Neural crest cell (in vitro differentiated cells): ENCODE data around the gene TGFBR1. TPM values are rescaled to one million over a fixed set of nuclear protein-coding genes. Genes with fewer than 3 reads are reported as not detected.

ENCODE experiments used
- DNase-seq: peaks from one replicate; pipeline ENCODE4 v3.0.0; 2021; ENCODE audit warnings: low read depth, mixed read lengths, low spot score
- H3K27ac Mint-ChIP-seq: one replicate; pipeline ENCODE4 v1.8.0; 2021; ENCODE audit warnings: mild to moderate bottlenecking, mixed read lengths; ENCODE audit not compliant: unreplicated experiment
- H3K27me3 Mint-ChIP-seq: 2 replicates; pipeline ENCODE4 v1.8.0; 2021; ENCODE audit warnings: low read depth, mild to moderate bottlenecking, mixed read lengths
- H3K36me3 Mint-ChIP-seq: 2 replicates; pipeline ENCODE4 v1.8.0; 2021; ENCODE audit warnings: low read depth, mild to moderate bottlenecking, mixed read lengths
- H3K4me1 Mint-ChIP-seq: 2 replicates; pipeline ENCODE4 v1.8.0; 2021; ENCODE audit warnings: mixed read lengths
- H3K4me3 Mint-ChIP-seq: one replicate; pipeline ENCODE4 v1.8.0; 2021; ENCODE audit warnings: mild to moderate bottlenecking, mixed read lengths
- H3K9me3 Mint-ChIP-seq: 2 replicates; pipeline ENCODE4 v1.8.0; 2021; ENCODE audit warnings: mixed read lengths
- total RNA-seq: library from RNA; stranded (reverse); gene quantifications from 2 replicates; pipeline ENCODE4 v1.2.1, GENCODE V29; 2021
- TF ChIP-seq, protein P1 (sequence below): fragments of 200-600 bp; sonication (generic); conservative IDR thresholded peaks from 2 replicates; pipeline ENCODE4 v1.5.0; 2021; ENCODE audit warnings: antibody characterized with exemption, mild to moderate bottlenecking

TGFBR1 gene
- total RNA-seq, 1 donor from 2014 or later: 117 TPM

DNA sequence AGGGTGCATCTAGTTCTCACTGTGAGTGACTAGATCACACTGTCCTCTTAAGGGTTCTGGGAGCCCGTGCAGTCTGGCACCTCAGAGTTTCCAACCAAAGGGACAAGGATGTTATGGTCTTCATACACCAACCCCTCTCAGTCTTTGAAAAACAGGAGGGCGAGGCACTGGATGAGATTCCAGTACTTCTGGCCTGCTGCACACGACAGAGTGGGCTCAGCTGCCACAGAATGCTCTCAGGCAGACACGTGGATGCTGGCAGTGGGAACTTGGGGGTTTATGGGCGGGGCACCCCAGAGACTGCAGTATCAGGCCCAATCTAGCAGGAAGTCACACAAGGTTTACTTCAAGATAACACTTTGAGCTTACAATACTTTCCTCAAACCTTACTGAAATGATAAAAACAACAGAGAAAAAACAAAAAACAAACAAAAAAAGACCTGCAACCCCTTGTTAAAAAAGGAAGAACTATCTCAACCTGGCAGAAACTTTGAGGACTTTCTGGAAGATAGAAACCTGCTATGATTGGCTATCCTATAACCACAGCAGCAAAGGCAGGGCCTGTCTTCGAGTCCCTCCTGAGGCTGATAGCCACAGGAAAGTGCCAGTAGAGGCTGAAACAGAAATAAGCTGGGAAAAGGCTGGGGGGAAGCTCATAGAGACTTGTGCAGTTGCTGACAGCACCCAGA lies 28.3 kb upstream of the TGFBR1 start:
- no peak for DNase-seq
- peaks cover 14% of the 10 kb centered on the region for H3K27me3 Mint-ChIP-seq
- H3K9me3 Mint-ChIP-seq: no peaks in the 10 kb centered on the region
- no peak overlapping the region for H3K4me3 Mint-ChIP-seq
- no peaks in the 10 kb centered on the region for H3K36me3 Mint-ChIP-seq
- no peaks in the 10 kb centered on the region for H3K4me1 Mint-ChIP-seq
- TF ChIP-seq, protein P1, sequence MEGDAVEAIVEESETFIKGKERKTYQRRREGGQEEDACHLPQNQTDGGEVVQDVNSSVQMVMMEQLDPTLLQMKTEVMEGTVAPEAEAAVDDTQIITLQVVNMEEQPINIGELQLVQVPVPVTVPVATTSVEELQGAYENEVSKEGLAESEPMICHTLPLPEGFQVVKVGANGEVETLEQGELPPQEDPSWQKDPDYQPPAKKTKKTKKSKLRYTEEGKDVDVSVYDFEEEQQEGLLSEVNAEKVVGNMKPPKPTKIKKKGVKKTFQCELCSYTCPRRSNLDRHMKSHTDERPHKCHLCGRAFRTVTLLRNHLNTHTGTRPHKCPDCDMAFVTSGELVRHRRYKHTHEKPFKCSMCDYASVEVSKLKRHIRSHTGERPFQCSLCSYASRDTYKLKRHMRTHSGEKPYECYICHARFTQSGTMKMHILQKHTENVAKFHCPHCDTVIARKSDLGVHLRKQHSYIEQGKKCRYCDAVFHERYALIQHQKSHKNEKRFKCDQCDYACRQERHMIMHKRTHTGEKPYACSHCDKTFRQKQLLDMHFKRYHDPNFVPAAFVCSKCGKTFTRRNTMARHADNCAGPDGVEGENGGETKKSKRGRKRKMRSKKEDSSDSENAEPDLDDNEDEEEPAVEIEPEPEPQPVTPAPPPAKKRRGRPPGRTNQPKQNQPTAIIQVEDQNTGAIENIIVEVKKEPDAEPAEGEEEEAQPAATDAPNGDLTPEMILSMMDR: no peak
- H3K27ac Mint-ChIP-seq: no peak overlapping the region

GRCh38 chr9:99078717-99079116 lies 26.2 kb upstream of the TGFBR1 start:
- peaks cover 21% of the 10 kb centered on the region for H3K27me3 Mint-ChIP-seq
- no peaks in the 10 kb centered on the region for H3K36me3 Mint-ChIP-seq
- H3K9me3 Mint-ChIP-seq: no peaks in the 10 kb centered on the region
- no peak overlapping the region for H3K4me3 Mint-ChIP-seq
- DNase-seq: no peak
- TF ChIP-seq, protein P1: no peak
- no peaks in the 10 kb centered on the region for H3K4me1 Mint-ChIP-seq
- no peak overlapping the region for H3K27ac Mint-ChIP-seq

DNA sequence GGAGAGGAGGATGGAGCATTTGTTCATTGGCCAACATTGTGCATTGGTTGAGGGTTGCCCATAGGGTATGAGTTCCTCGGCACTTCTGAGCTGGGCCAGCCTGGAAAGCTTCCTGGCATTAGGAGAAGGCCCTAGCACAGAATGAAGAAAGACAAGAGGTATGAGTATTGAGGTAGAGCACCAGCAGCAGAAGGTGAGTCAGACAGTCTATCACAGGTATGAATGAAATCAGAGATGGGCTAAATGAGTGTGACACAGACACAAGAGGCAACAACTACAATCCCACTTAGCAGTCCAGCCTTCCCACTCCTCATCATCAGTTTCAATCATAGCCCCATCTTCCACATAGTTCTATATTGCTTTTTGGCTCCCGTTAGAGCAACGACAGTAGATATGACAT lies 25.4 kb upstream of the TGFBR1 start:
- Mint-ChIP-seq H3K4me3 (no peak overlapping the region), H3K36me3 (no peaks in the 10 kb centered on the region), H3K27ac (no peak overlapping the region), H3K9me3 (no peaks in the 10 kb centered on the region), H3K4me1 (no peaks in the 10 kb centered on the region), H3K27me3 (peaks cover 21% of the 10 kb centered on the region)
- TF ChIP-seq, protein P1: no peak
- no peak for DNase-seq

- H3K4me3 Mint-ChIP-seq: no peak overlapping the region
- no peak overlapping the region for H3K27ac Mint-ChIP-seq
- no peak for DNase-seq
- TF ChIP-seq, protein P1: no peak
- no peaks in the 10 kb centered on the region for H3K36me3 Mint-ChIP-seq
- H3K27me3 Mint-ChIP-seq: peaks cover 20% of the 10 kb centered on the region
- H3K4me1 Mint-ChIP-seq: no peaks in the 10 kb centered on the region
- H3K9me3 Mint-ChIP-seq: no peaks in the 10 kb centered on the region
Observed at GRCh38 chr9:99083051-99083450, 21.9 kb upstream of the TGFBR1 start.

DNA sequence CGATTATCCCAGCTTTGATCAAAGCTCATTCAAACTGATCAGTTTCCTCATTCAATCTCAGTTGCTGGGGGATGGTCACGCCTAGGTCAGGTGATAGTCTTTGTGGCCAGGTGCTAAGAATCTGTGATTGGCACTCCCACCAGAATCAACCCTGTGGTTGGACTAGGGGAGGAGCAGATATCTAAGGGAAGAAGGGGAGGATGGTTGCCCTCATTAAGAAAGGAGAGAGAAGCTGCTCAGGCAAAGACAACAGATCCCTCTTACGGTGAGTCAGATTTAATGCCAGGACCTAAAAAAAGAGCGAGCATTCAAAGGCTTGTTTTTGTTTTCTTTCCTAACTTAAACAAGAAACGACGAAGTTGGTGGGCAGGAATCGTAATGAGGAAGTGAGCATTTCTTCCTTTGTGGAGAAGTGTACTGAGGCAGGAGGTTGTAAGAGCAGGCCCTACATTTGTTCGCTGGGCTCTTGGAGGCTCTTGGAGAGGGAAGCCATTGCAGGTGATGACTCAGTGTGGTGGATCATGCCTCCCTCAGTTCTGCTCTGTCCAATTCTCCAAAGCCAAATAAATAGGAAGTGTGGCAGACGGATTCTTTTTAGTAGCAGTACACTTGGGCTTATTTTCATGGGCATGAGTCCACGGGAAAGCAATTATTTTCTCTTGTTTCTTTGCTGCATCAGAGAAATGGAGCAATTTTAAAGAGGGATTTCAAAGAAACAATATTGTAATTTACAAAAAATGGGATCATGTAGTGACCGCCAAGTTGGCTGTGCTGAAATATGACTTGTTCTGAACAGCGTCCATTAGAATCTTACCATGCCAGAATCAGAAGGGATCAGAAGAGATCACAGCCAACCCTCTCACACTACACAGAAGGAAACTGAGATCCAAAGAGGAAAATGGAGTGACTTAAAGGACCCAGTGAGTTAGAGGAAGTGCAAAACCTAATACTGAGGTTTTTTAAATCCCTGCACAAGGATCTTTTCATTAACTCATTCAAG lies 18.7 kb upstream of the TGFBR1 start:
- DNase-seq: no peak
- Mint-ChIP-seq H3K27me3 (peaks cover 12% of the 10 kb centered on the region), H3K36me3 (no peaks in the 10 kb centered on the region), H3K9me3 (peaks cover 3% of the 10 kb centered on the region), H3K4me1 (no peaks in the 10 kb centered on the region), H3K27ac (no peak overlapping the region), H3K4me3 (no peak overlapping the region)
- TF ChIP-seq, protein P1: no peak
